GM18951 (cell line): ENCODE measurements around the gene CSF1.
"Not testable (repeated sequence)": the region's sequence is repeated elsewhere in the genome, so short reads cannot be mapped to it uniquely, and the experiment has no call there.

Experiments
- POLR2A ChIP-seq: IDR thresholded peaks from 4 replicates; pipeline ENCODE4 v1.6.1; 2011; ENCODE audit warnings: mild to moderate bottlenecking; ENCODE audit not compliant: insufficient read length, insufficient read depth; ENCODE audit errors: extremely low read depth
- in situ Hi-C: fragments of 300-500 bp; cut with MboI; formaldehyde crosslinking; loops from one replicate; pipeline ENCODE4 v1.12.0; 2022; ENCODE audit warnings: low sequenced_read_pairs, mixed read lengths, inconsistent platforms; ENCODE audit not compliant: unreplicated experiment

Gene CSF1

DNA sequence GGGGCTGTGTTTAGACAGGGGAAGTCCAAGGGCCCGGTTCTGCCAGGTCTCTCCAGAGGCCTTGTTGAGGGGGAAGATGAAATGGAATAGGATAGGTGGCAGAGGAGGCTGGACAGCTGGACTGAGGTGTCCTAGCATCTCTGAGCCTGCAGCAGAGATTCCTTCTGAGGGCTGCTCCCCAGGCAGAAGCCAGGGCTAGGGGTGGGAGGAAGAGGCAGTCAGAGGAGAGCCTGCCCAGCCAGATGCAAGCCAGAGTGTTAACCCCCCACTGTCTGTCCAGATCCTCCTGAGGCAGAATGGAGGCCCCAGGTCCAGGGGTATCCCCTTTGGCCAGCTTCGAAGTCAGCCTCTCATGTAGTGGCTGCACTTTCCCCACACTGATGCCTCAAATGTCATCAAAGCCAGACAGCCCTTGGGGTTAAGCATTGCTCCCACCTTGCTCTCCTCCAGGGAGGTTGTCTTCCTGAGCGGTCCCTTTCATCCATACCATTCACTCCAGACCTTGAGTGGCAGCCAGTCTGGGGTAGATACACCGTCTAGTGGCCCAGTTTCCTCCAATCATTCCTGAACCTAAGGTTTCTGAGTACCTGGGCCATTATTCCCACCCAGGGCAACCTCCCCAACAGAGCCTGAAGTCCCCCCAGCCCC lies 1.7 kb downstream of the CSF1 start:
- in situ Hi-C loops, result no loop called here

DNA sequence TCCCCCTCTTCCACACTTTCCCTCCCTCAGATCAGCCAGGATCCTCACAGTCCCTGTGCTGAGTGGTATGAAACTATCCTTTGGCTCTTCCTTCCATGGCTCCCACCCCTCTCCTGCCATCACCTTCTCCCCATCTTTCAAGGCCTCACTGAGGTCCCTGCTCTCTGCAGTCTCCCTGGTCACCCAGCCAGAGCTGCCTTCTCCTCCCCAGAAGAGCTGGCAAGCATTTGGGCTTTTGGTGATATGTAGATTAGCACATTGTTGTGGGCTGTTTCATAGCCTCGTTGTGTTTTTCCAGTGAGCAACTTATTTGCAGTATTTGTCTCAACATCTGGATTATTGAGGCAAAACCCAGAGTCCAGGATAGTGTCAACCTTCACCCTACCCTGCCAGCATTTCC lies 2.2 kb downstream of the CSF1 start:
- in situ Hi-C loops, result no loop called here
- TF ChIP-seq POLR2A, result no peak

More for the DNA sequence above, 1.7 kb downstream of the CSF1 start:
- no peak for TF ChIP-seq POLR2A

DNA sequence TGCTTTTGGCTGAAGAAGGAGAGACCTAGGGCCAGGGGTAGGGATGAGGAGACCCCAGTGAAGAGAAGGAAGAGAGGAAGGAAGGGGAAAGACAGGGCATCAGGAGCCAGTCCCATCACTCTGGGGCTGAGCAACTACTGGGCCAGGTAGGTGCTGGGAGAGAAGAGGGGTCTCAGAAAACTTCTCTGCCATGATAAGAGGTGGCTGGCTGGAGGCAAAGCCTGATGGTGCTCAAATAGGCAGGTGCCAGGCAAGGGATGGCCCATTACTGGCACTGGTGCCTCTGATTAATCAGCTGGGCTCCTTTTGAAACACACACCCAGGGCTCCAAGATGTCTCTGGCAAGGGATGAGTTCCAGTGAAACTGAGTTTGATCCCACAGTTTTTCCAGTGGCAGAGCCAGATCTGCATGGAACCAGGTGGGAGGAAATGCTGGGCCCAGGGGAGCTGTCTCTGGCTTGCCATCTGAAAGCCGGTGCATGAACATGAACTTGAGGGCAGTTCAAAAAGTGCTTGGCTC lies 2.8 kb downstream of the CSF1 start:
- TF ChIP-seq POLR2A, result no peak
- in situ Hi-C loops, result no loop called here

DNA sequence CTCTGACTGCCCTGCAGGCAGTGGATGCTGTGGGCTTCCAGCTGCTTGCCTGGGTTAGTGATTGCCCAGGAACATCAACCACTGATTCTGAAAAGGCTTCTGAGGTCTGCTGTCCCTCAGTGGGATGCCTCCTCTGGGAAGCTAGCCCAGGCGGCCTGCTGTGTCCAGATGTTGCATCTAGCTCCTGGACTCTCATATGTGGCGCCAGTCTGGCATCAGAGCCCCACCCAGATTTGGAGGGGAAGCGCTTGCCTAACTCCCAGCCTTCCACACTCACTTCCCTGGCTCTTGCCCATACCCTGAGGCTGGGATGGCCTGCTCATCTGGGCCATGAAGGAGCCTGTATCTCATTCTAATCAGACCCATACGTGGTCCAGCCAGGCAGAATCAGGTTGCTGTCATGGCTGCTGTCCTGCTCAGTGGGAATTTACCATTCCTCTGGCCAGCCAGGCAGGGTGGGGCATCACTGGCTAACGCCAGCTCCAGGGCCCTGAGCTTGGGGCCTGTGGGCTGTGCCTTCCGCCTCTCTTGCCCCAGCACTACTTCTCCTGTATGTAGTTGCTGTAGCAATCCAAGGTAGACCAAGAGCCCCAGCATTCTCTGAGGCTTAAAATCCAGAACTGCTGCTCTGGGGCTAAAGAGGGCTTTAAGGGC lies 4.1 kb downstream of the CSF1 start:
- in situ Hi-C loops, result no loop called here

DNA sequence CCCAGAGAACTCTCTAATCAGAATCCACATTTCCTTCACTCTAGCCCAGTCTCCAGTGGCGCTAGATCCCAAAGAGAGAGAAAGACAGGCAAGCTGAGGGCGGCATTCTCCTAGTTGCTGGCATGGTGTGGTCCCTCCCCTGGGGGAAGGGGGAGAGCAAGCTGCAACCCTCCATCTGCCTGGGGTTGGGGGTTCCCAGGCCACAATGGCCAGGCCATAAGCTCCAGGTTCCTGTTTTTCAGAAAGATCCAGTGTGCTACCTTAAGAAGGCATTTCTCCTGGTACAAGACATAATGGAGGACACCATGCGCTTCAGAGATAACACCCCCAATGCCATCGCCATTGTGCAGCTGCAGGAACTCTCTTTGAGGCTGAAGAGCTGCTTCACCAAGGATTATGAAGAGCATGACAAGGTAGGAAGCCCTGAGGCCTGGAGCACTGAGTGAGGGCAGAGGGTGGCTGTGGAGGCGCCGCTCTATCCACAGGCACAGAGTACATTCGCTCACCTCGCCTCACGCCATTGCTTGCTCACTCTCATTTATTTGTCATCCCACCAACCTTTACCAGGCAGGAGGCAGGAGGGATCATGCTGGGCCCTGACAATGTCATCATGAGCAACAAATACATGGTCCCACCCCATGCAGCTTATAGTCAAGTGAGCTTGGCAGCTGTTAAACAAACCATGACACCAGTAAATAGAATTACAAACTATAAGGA lies 6.6 kb downstream of the CSF1 start:
- in situ Hi-C loops, result no loop called here
- no peak for TF ChIP-seq POLR2A

More for the DNA sequence above, 4.1 kb downstream of the CSF1 start:
- TF ChIP-seq POLR2A, result no peak

DNA sequence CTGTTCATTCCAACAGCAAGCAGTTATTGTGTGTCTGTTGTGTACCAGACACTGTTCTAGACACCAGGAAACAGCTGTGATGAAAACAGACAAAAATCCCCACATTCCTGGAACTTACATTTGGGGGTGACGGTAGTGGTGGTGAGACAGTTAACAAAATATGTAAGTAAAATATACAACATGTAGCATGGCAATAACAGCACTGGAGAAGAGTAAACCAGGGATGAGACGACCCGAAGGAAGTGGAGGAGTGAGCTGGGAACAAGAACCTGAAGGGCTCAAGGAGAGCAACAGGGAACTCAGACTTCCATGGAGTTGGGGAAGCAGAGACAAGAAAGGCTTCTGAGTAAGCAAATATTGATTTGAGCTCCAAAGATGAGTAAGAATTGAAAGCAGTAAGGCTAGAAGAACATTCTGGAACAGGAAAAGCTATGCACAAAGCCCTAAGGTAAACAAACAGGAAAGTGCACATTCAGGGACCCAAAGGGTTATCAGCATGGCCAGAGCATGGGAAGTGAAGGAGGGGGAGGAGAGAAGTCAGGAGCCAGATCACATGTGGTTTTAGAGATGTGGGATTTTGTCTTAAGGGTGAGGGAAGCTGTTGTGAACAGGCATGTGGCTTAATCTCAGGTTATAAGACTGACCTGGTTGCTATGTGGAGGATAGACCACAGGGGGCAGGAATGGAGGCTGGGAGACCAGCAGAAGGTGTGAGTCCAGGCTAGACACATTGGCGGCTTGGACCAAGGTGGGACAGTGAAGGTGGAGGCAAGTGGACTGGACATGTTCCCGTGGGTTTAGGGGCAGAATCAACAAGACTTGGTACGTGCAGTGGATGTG lies 7.3 kb downstream of the CSF1 start:
- no peak for TF ChIP-seq POLR2A
- in situ Hi-C loops, result no loop called here

DNA sequence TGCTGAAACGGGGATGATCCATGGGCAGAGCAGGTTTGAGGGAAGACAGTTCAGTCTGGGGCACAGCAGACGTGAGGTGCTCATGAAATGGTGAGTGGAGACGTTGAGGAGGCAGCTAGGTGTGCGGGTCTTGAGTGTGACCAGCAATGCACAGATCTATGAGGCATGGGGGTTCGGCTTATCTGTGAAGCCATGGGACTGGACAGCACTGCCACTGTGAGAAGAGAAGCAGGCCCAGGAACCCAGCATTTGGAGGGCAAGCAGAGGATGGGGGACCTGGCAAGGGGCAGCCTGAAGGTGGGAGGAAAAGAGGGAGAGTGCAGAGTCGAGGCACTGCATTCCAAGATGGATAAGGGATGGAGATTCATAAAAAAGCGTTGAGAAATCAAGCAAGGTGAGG lies 8.0 kb downstream of the CSF1 start:
- in situ Hi-C loops, result no loop called here
- no peak for TF ChIP-seq POLR2A

DNA sequence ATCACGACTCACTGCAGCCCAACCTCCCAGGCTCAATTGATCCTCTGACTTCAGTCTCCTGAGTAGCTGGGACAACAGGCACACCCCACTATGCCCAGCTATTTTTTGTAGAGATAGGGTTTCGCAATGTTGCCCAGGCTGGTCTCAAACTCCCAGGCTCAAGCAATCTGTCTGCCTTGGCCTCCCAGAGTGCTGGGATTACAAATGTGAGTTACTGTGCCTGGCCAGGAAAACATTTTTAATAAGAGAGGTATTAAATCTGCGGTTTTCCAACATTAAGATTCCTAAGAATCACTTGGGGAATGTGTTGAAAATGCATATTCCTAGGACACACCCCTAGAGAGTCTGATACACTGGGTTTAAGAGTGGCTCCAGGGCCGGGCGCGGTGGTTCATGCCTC lies 8.7 kb downstream of the CSF1 start:
- in situ Hi-C loops, result no loop called here
- no peak for TF ChIP-seq POLR2A

DNA sequence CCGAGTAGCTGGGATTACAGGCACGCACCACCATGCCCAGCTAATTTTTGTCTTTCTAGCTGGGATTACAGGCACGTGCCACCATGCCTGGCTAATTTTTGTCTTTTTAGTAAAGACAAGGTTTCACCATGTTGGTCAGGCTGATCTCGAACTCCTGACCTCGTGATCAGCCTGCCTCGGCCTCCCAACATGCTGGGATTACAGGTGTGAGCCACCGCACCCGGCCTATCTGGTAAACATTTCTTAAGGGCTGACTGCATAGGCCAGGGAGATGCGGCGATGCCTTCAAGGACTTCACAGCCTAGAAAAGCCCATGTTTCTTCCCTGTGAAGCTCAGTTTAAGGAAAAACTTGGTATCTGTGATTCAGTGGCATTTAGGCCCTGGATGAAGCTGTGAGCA lies 9.7 kb downstream of the CSF1 start:
- in situ Hi-C loops, result not testable (repeated sequence)

DNA sequence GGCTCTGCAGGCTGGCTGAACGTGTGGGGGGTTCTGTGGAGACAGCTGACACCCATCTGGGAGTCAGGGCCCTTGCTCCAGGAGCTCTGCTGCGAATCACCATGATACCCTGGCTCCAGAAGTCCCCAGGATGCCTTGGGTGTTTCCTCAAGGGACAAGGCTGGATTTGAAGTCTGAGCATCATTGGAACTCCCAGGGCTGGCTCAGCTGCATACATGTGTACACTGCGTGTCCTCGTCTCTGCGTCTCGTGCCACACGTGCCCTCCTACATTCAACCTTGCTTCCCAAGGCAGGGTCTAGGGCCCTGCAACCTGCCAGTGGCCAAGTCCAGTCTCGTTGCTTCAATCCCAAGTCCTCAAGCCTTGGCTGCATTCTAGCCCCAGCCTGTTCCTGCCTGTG lies 11.7 kb downstream of the CSF1 start:
- in situ Hi-C loops, result no loop called here
- TF ChIP-seq POLR2A, result no peak

DNA sequence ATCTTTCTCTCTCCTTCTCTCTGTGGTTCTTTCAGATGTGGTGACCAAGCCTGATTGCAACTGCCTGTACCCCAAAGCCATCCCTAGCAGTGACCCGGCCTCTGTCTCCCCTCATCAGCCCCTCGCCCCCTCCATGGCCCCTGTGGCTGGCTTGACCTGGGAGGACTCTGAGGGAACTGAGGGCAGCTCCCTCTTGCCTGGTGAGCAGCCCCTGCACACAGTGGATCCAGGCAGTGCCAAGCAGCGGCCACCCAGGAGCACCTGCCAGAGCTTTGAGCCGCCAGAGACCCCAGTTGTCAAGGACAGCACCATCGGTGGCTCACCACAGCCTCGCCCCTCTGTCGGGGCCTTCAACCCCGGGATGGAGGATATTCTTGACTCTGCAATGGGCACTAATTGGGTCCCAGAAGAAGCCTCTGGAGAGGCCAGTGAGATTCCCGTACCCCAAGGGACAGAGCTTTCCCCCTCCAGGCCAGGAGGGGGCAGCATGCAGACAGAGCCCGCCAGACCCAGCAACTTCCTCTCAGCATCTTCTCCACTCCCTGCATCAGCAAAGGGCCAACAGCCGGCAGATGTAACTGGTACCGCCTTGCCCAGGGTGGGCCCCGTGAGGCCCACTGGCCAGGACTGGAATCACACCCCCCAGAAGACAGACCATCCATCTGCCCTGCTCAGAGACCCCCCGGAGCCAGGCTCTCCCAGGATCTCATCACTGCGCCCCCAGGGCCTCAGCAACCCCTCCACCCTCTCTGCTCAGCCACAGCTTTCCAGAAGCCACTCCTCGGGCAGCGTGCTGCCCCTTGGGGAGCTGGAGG lies 12.7 kb downstream of the CSF1 start:
- in situ Hi-C loops, result no loop called here
- TF ChIP-seq POLR2A, result no peak

DNA sequence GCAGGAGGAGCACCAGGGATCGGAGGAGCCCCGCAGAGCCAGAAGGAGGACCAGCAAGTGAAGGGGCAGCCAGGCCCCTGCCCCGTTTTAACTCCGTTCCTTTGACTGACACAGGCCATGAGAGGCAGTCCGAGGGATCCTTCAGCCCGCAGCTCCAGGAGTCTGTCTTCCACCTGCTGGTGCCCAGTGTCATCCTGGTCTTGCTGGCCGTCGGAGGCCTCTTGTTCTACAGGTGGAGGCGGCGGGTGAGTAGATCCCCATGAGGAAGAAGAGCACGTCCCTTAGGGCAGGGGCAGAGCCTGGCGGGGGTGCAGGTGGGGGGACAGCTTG lies 13.3 kb downstream of the CSF1 start:
- TF ChIP-seq POLR2A, result no peak
- in situ Hi-C loops, result no loop called here
